Mucosa of rectum (tissue), 2 donors: ENCODE data around the gene RALGAPA1.
"Not testable (repeated sequence)": the region's sequence is repeated elsewhere in the genome, so short reads cannot be mapped to it uniquely, and the experiment has no call there.

ENCODE experiments used
- H3K27ac ChIP-seq, 2 donors: one replicate each; pipeline ENCODE4 v1.7.0; 2013; ENCODE audit warnings: inconsistent platforms in 2 of 2, low read depth in 2 of 2, low read length in 2 of 2
- H3K27me3 ChIP-seq, 2 donors: one replicate each; pipeline ENCODE4 v1.7.0; 2013; ENCODE audit warnings: low read length in 2 of 2; ENCODE audit not compliant: control insufficient read depth in 2 of 2, insufficient read depth in 2 of 2
- H3K36me3 ChIP-seq, 2 donors: one replicate each; pipeline ENCODE4 v1.7.0; 2013; ENCODE audit warnings: low read length in 2 of 2; ENCODE audit not compliant: control insufficient read depth in 2 of 2, insufficient read depth in 2 of 2
- H3K4me1 ChIP-seq, 2 donors: one replicate each; pipeline ENCODE4 v1.7.0; 2013; ENCODE audit warnings: low read length in 2 of 2, mild to moderate bottlenecking in 1 of 2; ENCODE audit not compliant: control insufficient read depth in 2 of 2, insufficient read depth in 2 of 2
- H3K4me3 ChIP-seq, 2 donors: one replicate each; pipeline ENCODE4 v1.7.0; 2013; ENCODE audit warnings: low read length in 2 of 2
- H3K9ac ChIP-seq, 2 donors: one replicate each; pipeline ENCODE4 v1.7.0; 2013; ENCODE audit warnings: low read length in 2 of 2, low read depth in 1 of 2, mild to moderate bottlenecking in 1 of 2
- H3K9me3 ChIP-seq, 2 donors: one replicate each; pipeline ENCODE4 v1.7.0; 2013; ENCODE audit warnings: low read length in 2 of 2; ENCODE audit not compliant: control insufficient read depth in 2 of 2
- donor health status: healthy.
- donor health status: Normal muscosa, but diverticular disease.

The RALGAPA1 gene

DNA sequence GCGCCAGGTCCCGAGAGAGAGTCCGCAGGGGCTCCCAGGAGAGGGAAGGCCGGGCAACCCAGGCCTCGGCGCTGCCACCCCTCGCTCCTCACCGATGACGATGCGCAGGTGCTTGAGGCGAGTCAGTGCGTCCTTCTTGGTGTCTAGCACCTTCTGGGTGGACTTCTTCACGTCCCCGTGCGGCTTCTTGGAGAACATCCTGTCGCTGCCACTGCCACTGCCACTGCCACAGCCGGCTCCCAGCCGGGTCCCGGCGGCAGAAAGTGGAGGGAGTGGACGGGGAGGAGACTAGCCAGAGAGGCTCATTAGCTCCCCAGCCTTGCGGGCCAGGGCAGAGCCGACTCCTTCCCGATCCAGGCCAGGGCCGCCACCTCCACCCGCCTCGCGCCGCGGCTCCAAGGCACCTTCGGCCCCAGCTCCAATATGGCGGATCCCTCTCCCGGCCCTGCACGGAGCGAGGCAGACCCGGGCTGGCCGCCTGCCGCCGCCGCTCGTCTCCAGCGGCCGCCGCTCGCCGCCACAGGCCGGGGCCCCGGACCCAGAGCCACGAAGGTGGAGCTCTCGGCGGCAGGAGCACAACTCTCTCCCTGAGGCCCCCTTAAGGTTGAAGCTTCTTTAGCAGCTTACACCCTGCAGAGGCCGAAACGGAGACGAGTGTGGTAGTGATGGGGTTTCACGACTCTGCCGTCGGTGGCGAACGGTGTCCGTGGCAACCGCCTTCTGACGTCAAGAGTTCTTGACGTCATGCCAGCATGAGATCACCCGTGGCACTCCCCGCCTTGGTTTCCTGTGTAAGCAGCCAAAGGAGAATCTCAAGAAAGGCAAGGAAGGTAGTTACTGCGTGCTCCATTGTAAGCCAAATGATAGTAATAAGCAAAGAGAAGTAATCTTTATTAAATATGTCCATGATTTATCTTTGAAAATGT, at the start of gene RALGAPA1:
RALGAPA1 (minus strand) TSS at position 658 of the 926 bp plus-strand sequence; CDS start at position 198, 460 bp downstream.
- H3K9ac ChIP-seq, result peak within 1 kb of the TSS; percentile 54 to 88
- not testable (repeated sequence) for H3K9me3 ChIP-seq, H3K36me3 ChIP-seq, H3K27me3 ChIP-seq
- H3K27ac ChIP-seq, result peak within 1 kb of the TSS; percentile 89 to 90
- H3K4me1 ChIP-seq, result peaks cover 13 to 20% of the 10 kb centered on the region in 2 donors
- peak within 1 kb of the TSS; percentile 77 to 81 for H3K4me3 ChIP-seq

DNA sequence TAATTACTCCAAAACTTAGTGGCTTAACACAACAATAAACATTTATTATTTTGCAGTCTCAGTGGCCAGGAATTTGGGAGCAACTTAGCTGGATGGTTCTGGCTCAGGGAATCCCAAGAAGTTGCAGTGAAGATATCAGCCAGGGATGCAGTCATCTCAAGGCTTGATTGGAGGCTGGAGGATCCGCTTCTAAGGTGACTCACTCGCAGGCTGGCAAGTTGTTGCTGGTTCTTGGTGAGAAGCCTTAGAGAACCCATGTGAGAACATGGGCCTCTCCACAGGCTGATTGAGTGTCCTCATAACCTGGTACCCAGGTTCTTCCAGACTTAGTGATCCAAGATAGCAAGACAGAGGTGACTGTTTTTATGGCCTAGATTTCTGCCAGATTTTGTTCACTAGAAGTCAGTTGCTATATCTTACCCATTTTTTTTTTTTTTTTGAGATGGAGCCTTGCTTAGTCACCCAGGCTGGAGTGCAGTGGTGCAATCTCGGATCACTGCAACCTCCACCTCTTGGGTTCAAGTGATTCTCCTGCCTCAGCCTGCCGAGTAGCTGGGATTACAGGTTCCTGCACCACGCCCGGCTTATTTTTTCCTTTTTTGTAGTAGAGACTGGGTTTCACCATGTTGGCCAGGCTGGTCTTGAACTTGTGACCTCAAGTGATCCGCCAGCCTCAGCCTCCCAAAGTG, 49.6 kb upstream of the RALGAPA1 start:
- no peaks in the 10 kb centered on the region for H3K9me3 ChIP-seq
- no peak overlapping the region for H3K9ac ChIP-seq
- H3K27me3 ChIP-seq, result no peaks in the 10 kb centered on the region
- peaks cover 9 to 10% of the 10 kb centered on the region in 2 donors for H3K36me3 ChIP-seq
- H3K27ac ChIP-seq, result no peak overlapping the region
- no peak overlapping the region for H3K4me3 ChIP-seq
- H3K4me1 ChIP-seq, result no peaks in the 10 kb centered on the region

DNA sequence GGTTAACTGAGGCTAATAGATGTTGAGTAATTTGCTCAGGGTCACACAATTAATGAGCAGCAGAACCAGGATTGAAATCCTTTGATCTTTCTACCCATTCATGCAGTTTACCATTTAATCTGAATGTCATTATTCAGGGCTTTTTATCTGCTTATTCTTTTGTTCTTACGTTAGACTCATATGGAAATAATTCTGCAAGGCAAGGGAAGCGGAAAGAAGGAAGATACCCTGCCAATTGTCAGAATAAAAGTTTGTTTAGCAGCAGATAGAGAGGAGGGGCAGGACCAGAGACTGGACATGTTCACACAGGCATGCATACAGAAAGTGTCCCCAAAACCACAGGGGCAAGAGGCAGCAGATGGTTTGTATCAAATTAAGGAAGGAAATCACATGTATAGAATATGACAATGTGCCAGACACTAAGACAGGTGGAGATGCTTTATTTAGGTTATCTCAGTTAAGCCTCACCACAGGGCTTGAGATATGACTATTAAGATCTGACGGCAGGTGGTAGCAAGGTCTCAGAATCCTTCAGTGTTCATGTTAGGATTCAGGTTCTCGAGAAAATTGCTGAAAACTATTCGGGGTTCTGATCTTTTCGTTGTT, 46.9 kb upstream of the RALGAPA1 start:
- Histone ChIP-seq H3K9me3 (no peaks in the 10 kb centered on the region), H3K36me3 (peaks cover 0 to 2% of the 10 kb centered on the region in 2 donors), H3K9ac (no peak overlapping the region), H3K27me3 (no peaks in the 10 kb centered on the region), H3K4me3 (no peak overlapping the region), H3K4me1 (no peaks in the 10 kb centered on the region), H3K27ac (no peak overlapping the region)

DNA sequence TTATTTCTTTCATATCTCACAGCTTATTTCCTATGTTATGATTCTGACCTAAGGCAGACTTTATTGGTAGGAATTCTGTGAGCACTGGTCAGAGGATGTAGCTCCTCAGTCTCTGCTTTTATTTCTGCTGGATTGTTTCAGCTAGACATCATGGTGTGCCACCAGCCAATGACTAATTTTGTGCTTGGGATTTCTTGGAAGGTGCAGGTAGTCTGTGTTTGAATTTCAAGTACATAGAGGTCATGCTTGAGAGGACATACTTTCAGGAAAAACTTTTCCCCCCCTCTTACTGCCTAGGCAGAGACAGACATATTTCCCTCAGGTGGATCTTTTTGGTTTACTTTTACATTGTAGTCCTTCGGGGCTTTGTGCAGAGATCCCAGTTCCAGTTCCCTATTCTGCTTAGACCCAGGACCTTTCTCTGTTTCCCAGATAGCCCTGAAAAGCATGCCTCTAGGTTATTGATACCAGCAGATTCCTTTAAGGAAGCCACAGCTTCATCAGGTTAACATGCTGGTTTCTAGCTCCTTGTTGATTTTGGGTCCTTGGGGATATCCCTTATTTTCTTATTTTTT, 45.7 kb upstream of the RALGAPA1 start:
- Histone ChIP-seq H3K9ac (no peak overlapping the region), H3K27me3 (no peaks in the 10 kb centered on the region), H3K9me3 (no peaks in the 10 kb centered on the region), H3K27ac (no peak overlapping the region), H3K4me1 (no peaks in the 10 kb centered on the region), H3K36me3 (peaks cover 0 to 2% of the 10 kb centered on the region in 2 donors), H3K4me3 (no peak overlapping the region)

DNA sequence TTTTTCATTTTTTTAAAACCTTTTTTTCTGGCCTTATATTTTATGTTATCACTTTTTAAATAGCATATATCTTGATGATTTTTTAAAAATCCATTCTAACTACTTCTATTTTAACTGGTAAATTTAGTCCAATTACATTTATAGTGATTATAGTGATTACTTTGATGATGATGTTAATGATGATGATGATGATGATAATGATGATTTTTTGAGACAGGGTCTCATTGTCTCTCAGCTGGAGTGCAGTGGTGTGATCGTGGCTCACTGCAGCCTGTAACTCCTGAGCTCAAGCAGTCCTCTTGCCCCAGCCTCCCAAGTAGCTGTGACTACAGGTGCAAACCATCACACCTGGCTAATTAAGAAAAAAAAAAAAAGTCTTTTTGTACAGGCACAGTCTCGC, 44.1 kb upstream of the RALGAPA1 start:
- no peaks in the 10 kb centered on the region for H3K9me3 ChIP-seq
- no peak overlapping the region for H3K9ac ChIP-seq
- H3K27me3 ChIP-seq, result no peaks in the 10 kb centered on the region
- no peak overlapping the region for H3K27ac ChIP-seq
- H3K36me3 ChIP-seq, result no peaks in the 10 kb centered on the region
- no peak overlapping the region for H3K4me3 ChIP-seq
- no peaks in the 10 kb centered on the region for H3K4me1 ChIP-seq

DNA sequence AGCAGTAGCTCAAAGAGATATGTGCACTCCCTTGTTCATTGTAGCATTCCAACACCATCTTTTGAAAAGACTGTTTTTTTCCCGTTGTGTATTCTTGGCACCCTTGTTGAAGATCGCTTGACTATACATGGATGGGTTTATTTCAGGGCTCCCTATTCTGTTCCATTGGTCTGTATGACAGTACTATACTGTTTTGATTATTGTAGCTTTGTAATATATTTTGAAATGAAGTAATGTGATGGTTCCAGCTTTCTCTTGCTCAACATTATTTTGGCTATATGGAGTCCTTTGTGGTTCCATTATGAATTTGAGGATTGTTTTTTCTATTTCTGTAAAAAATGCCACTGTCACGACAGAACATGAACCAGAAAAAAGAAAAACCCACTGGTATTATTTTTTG, 42.7 kb upstream of the RALGAPA1 start:
- H3K27ac ChIP-seq, result no peak overlapping the region
- no peaks in the 10 kb centered on the region for H3K4me1 ChIP-seq
- H3K27me3 ChIP-seq, result no peaks in the 10 kb centered on the region
- no peaks in the 10 kb centered on the region for H3K9me3 ChIP-seq
- no peaks in the 10 kb centered on the region for H3K36me3 ChIP-seq
- no peak overlapping the region for H3K9ac ChIP-seq
- no peak overlapping the region for H3K4me3 ChIP-seq

DNA sequence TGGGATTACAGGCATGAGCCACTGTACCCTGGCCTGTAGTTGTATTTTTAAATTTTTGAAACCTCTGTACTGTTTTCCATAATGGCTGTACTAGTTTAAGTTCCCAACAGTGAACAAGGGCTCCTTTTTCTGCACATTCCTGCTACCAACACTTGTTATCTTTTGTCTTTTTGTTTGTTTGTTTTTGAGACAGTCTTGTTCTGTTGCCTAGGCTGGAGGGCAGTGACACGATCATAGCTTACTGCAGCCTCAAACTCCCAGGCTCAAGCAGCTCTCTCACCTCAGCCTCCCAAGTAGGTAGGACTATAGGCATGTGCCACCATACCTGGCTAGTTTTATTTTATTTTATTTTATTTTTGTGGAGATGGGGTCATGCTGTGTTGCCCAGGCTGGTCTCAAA, 40.0 kb upstream of the RALGAPA1 start:
- no peak overlapping the region for H3K9ac ChIP-seq
- H3K4me1 ChIP-seq, result no peaks in the 10 kb centered on the region
- H3K9me3 ChIP-seq, result no peaks in the 10 kb centered on the region
- H3K27me3 ChIP-seq, result no peaks in the 10 kb centered on the region
- H3K4me3 ChIP-seq, result no peak overlapping the region
- H3K36me3 ChIP-seq, result peaks cover 0 to 4% of the 10 kb centered on the region in 2 donors
- no peak overlapping the region for H3K27ac ChIP-seq

DNA sequence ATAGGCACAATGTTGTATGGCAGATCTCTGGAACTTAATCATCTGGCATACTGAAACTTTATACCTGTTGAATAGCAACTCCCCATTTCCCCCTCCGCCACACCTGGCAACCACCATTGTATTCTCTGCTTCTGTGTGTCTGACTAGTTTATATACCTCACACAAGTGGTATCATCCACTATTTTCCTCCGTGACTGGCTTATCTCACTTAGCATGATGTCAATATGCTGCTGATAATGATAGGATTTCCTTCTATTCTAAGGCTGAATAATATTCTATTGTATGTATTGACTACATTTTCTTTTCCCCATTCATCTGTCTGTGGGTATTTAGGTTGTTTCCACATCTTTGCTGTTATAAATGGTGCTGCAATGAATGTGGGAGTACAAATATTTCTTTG, 38.5 kb upstream of the RALGAPA1 start:
- H3K27me3 ChIP-seq, result no peaks in the 10 kb centered on the region
- no peak overlapping the region for H3K27ac ChIP-seq
- H3K9me3 ChIP-seq, result no peaks in the 10 kb centered on the region
- H3K9ac ChIP-seq, result no peak overlapping the region
- no peak overlapping the region for H3K4me3 ChIP-seq
- no peaks in the 10 kb centered on the region for H3K4me1 ChIP-seq
- H3K36me3 ChIP-seq, result peaks cover 0 to 7% of the 10 kb centered on the region in 2 donors

DNA sequence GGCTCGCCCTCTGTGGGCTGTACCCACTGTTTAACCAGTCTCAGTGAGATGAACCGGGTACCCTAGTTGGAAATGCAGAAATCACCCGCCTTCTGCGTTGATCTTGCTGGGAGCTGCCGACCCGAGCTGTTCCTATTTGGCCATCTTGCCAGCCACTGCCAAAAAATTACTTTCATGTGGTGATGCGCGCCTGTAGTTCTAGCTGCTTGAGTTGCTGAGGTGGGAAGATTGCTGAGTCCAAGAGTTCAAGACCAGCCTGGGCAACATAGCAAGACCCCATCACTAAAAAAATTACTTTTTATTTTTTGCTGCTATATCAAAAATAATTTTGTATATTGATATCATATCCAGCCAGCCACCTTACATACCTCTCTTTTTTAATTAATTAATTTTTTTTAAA, 35.4 kb upstream of the RALGAPA1 start:
- Histone ChIP-seq H3K9me3 (no peaks in the 10 kb centered on the region), H3K36me3 (peaks cover 0 to 8% of the 10 kb centered on the region in 2 donors), H3K4me3 (no peak overlapping the region), H3K4me1 (no peaks in the 10 kb centered on the region), H3K27me3 (no peaks in the 10 kb centered on the region), H3K9ac (no peak overlapping the region), H3K27ac (no peak overlapping the region)

DNA sequence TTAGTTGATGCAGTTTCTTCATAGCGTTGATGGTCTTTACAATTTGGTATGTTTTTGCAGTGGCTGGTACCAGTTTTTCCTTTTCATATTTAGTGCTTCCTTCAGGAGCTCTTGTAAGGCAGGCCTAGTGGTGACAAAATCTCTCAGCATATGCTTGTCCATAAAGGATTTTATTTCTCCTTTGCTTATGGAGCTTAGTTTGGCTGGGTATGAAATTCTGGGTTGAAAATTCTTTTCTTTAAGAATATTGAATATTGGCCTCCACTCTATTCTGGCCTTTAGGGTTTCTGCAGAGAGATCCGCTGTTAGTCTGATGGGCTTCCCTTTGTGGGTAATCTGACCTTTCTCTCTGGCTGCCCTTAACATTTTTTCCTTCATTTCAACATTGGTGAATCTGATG, 33.1 kb upstream of the RALGAPA1 start:
- H3K9me3 ChIP-seq, H3K4me1 ChIP-seq, H3K4me3 ChIP-seq, H3K27ac ChIP-seq, H3K36me3 ChIP-seq, H3K9ac ChIP-seq, H3K27me3 ChIP-seq: not testable (repeated sequence)
